Activated CD4-positive, alpha-beta T cell treated with anti-CD3 and anti-CD28 coated beads for 4 hours (primary cell): Measurements from ENCODE around the gene FBXL19.

Experiments
- DNase-seq, 2 donors: peaks; one replicate each; pipeline ENCODE4 v3.0.0-alpha.2; 2020

Gene FBXL19

GRCh38 chr16:30969246-30969842 lies 46.0 kb downstream of the FBXL19 start:
- no peak for DNase-seq

GRCh38 chr16:30971298-30971697 lies 47.9 kb downstream of the FBXL19 start:
- DNase-seq = no peak

GRCh38 chr16:30972872-30973271 lies 49.5 kb downstream of the FBXL19 start:
- DNase-seq = no peak

GRCh38 chr16:30974348-30974747 lies 51.0 kb downstream of the FBXL19 start:
- DNase-seq = no peak

- no peak for DNase-seq
Measured at GRCh38 chr16:30976486-30976885, 53.1 kb downstream of the FBXL19 start.

- no peak for DNase-seq
Measured at GRCh38 chr16:30977502-30977901, 54.1 kb downstream of the FBXL19 start.

- no peak for DNase-seq
Measured at GRCh38 chr16:30979170-30980022, 56.0 kb downstream of the FBXL19 start.

GRCh38 chr16:30980023-30980371 lies 56.6 kb downstream of the FBXL19 start:
- DNase-seq = no peak

GRCh38 chr16:30980434-30980833 lies 57.1 kb downstream of the FBXL19 start:
- no peak for DNase-seq

- no peak for DNase-seq
Measured at GRCh38 chr16:30980959-30981358, 57.6 kb downstream of the FBXL19 start.

- DNase-seq = no peak
Measured at GRCh38 chr16:30982548-30983288, 59.3 kb downstream of the FBXL19 start.

GRCh38 chr16:30983289-30983889 lies 60.0 kb downstream of the FBXL19 start:
- DNase-seq = no peak

GRCh38 chr16:30983898-30984610 lies 60.7 kb downstream of the FBXL19 start:
- DNase-seq = no peak

GRCh38 chr16:30984669-30985400 lies 61.5 kb downstream of the FBXL19 start, which contains the start of gene HSD3B7:
Gene HSD3B7 (plus strand): TSS chr16:30985207. CDS start chr16:30985659, 452 bp downstream.
- peak; percentile 77 to 84 for DNase-seq

GRCh38 chr16:30985401-30986128 lies 62.2 kb downstream of the FBXL19 start:
- DNase-seq = no peak

GRCh38 chr16:30986129-30986991 lies 63.0 kb downstream of the FBXL19 start:
- DNase-seq = no peak

GRCh38 chr16:30987581-30988190 lies 64.3 kb downstream of the FBXL19 start:
- DNase-seq = no peak

GRCh38 chr16:30989469-30990047 lies 66.2 kb downstream of the FBXL19 start:
- DNase-seq = no peak

- DNase-seq = no peak
Measured at GRCh38 chr16:30990105-30990504, 66.7 kb downstream of the FBXL19 start.
